Stimulated activated CD4-positive, alpha-beta T cell treated with anti-CD3 and anti-CD28 coated beads, Interleukin-12 subunit alpha, Interleukin-12 subunit beta, amount 100 ng/mL, for 24 hours (primary cell): ENCODE measurements around the gene ZBTB5.
"Not testable (repeated sequence)": the region's sequence is repeated elsewhere in the genome, so short reads cannot be mapped to it uniquely, and the experiment has no call there.

Experiments used
- DNase-seq, 2 experiments: peaks; one replicate each; pipeline ENCODE4 v3.0.0-alpha.2; 2020; ENCODE audit warnings: low read depth in 2 of 2

Gene ZBTB5

GRCh38 chr9:37452611-37453010 lies 12.6 kb downstream of the ZBTB5 start:
- no peak for DNase-seq

- no peak for DNase-seq
Measured at GRCh38 chr9:37451628-37452027, 13.6 kb downstream of the ZBTB5 start.

GRCh38 chr9:37449862-37450632 lies 15.2 kb downstream of the ZBTB5 start:
- no peak for DNase-seq

GRCh38 chr9:37447111-37447510 lies 18.1 kb downstream of the ZBTB5 start:
- DNase-seq: no peak

DNA sequence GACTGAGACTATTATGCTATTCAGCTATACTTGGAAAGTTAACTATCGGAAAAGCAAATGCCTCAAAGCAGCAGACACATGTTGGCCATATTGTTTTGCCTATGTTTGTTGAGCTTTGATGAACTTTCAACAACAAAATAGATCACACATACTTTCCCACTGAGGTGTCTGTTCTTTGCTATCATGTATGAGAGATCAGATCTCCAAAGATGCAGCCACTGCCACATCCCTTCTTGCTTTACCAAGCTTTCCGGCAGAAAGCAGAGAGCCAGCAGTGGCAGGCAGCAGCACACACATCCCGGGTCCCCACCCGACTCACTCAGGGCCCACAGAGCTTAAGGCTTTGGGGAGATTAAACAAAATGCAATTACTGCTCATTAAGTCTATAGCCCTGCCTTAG lies 18.8 kb downstream of the ZBTB5 start:
- DNase-seq: no peak

DNA sequence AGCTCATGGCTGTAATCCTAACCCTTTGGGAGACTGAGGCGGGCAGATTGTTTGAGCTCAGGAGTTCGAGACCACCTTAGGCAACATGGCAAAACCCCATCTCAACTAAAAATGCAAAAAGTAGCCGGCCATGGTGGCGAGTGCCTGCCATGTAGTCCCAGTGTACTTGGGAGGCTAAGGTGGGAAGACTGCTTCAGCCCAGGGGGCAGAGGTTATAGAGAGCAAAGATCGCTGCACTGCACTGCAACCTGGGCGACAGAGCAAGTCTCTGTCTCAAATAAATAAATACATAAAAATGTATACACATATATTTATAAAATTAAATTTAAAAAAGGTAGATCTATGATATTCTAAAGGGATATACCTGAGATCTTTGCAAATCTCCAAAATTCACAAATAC lies 19.4 kb downstream of the ZBTB5 start:
- no peak for DNase-seq

- DNase-seq: no peak
Measured at GRCh38 chr9:37444890-37445289, 20.4 kb downstream of the ZBTB5 start.

GRCh38 chr9:37443566-37443965 lies 21.7 kb downstream of the ZBTB5 start:
- no peak for DNase-seq

GRCh38 chr9:37442556-37442955 lies 22.7 kb downstream of the ZBTB5 start:
- no peak for DNase-seq

DNA sequence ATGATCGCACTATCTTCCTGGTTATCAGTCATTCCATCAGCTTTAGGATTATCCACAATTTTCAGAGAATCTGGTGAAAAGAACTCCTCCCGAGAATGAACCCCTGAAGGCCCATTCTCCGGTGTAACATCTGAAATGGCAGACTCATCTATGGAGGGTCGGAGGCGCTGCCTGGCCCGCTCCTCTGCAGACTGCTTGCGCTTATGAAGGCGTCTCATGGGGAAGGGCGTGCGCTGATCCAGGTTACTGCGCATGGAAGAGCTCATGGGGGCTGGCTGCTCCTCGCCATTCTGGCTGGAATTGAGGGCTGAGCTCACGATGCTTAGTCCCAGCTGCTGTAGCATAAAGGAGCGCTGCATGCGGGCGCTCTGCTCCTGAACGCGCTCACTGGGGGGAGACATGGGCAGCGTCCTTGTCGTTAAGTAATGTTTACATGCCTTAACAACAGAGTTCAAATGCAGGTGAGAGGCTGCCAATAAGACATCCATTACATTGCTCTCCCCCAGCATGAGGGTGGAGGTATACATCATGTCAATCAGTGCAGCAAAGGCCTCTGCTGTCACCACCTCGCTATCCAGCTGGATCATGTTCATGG lies 23.4 kb downstream of the ZBTB5 start:
- DNase-seq: no peak

GRCh38 chr9:37438359-37438758 lies 26.9 kb downstream of the ZBTB5 start:
- DNase-seq: no peak

DNA sequence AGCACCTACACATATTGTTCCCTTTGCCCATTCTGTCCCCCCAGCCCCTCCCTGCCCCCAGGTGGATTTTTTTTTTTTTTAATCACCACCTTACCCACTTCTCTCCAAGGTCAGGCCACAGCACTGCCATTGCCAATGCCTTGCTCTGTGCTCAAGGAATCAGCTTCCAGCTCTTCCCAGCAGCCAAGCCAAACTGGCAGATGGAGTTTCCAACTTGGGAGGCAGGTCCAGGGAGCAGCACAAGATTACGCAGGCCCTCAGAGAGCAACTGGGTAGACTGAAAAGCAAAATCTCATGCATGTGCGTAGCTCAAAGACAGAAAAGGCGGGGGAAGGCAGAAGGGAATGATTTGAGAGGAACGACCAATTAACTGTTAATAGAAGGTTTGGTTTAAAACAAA lies 27.6 kb downstream of the ZBTB5 start:
- DNase-seq: no peak

DNA sequence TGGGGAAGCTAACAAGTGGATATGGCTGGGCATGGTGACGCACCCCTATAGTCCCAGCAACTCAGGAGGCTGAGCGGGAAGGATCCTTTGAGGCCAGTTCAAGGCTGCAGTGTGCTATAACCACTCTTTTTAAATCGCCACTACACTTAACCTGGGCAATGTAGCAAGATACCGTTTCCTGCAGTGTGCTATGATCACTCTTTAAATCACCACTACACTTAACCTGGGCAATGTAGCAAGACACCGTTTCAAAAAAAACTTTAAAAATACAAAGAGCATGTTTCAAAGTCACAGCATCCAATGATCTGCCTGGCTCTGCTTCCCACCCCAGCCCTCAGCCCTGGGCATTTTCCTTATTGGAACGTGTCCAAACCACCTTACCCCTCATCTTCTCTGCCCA lies 28.2 kb downstream of the ZBTB5 start:
- no peak for DNase-seq

DNA sequence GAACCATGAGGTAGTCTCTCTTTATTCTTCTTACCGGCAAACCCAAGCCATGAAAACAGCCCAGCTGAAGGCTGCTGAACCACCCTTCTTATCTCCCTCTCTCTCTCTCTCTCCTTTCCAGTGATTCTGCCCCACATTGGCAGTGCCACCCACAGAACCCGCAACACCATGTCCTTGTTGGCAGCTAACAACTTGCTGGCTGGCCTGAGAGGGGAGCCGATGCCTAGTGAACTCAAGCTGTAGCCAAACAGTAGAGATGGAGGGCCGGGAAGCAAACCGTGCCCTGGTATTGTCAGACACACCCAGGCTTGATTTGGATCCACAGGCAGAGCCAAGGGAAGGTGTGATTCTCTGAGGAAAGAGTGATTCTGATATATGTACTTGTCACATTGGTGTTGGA lies 28.7 kb downstream of the ZBTB5 start:
- no peak for DNase-seq

DNA sequence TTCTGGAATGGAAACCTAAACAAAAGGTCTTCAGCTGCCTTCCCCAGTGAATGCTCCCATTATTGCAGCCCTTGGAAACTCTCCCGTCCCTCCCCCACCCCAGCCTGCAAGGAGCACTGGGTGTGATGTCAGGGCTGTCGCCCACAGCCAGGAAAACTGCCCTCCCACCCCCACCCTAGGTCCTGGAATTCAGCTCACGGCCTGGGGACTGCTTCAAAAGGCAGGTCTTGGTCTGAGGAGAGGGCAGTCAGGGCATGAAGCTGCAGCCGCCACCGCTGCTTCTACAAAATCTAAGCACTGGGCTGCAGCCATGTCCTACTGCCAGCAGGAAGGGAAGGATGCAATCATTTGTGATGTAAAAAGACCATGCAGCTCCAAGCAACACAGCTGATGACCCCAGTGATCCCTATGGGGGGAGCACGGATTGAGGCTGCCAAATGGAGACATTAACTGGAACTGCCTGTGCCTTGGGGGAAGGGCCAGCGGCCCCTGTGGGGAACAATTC lies 31.3 kb downstream of the ZBTB5 start:
- no peak for DNase-seq

GRCh38 chr9:37432020-37432419 lies 33.2 kb downstream of the ZBTB5 start:
- no peak for DNase-seq

GRCh38 chr9:37430841-37431597 lies 34.2 kb downstream of the ZBTB5 start:
- no peak for DNase-seq

DNA sequence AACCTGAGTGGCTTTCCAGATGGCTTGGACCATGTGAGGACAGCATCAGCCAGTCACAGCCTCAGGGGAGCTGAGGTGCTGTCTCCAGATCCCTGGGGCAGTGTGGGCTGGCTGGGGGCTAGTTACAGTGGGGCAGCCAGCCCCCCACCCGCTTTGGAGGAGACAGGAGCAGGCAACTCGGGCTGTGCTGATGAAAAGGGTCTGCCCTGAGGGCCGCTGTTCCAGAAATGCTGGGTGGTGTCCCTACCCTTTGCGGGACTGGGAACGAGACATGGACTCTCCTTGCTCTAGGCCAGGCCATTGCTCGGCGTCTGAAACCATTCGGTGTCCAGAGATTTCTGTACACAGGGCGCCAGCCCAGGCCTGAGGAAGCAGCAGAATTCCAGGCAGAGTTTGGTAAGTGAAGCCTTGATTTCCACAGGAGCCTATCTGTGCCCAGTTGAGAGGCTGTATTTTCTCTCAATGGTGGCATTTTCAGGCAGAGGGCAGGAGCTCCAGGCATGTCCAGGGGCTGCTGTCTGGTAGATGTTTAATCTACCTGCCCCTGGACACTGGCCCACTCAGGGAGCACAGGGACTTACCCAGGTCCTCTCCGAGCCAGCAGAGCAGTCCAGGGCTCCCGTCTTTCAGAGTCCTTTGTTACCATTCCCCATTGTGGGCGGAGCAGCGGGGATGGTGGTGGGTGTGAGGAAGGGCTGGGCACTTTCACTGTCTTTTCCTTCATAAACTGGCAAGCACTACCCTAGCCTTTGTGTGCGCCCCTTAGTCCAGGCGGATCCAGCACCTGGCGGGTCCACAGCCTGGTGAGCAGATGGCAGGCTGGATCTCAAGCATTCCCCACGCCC lies 35.6 kb downstream of the ZBTB5 start:
- DNase-seq: no peak

GRCh38 chr9:37428345-37428744 lies 36.9 kb downstream of the ZBTB5 start:
- no peak for DNase-seq

- no peak for DNase-seq
Measured at GRCh38 chr9:37426846-37427245, 38.4 kb downstream of the ZBTB5 start.

DNA sequence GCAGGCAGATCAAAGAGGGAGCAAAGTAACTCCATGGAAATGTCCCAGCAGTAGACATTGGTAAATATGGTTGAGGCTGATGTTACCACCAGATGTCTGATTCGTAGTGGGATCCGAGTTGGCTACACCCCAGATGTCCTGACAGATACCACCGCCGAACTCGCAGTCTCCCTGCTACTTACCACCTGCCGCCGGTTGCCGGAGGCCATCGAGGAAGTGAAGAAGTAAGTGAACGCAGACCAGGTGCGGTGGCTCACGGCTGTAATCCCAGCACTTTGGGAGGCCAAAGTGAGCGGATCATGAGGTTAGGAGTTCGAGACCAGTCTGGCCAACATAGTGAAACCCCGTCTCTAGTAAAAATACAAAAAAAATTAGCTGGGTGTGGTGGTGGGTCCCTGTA lies 38.8 kb downstream of the ZBTB5 start:
- DNase-seq: not testable (repeated sequence)

- DNase-seq: no peak
Measured at GRCh38 chr9:37425298-37425752, 39.9 kb downstream of the ZBTB5 start.
